IMR-90 (cell line): ENCODE results near the gene CD86. TPM values are rescaled to one million over a fixed set of nuclear protein-coding genes. Genes with fewer than 3 reads are reported as not detected.

ENCODE experiments used
- ATAC-seq: fragments of 200-7000 bp; cut with Tn5 transposase; 2 replicates; pipeline ENCODE4 v1.9.1; 2020; ENCODE audit warnings: low read depth, mild to moderate bottlenecking, moderate library complexity
- BruUV-seq: library from RNA; stranded (reverse); fragments of 400-500 nt; replicated peaks from 2 replicates; lab custom pipeline; 2021; lab: Mats Ljungman, UMichigan
- CTCF ChIA-PET: fragments of 300-600 bp; formaldehyde crosslinking; extraction: SDS; loops from one replicate; lab custom pipeline; 2021; ENCODE audit warnings: antibody characterized with exemption; lab: Yijun Ruan, JAX
- POLR2A ChIA-PET: fragments of 300-600 bp; sonication (Branson Sonifier 250); formaldehyde crosslinking; loops from one replicate; lab custom pipeline; 2022; ENCODE audit warnings: antibody characterized with exemption; ENCODE audit not compliant: unreplicated experiment; lab: Charles Lee
- DNase-seq: peaks from one replicate; pipeline ENCODE4 v3.0.0; 2013
- H2AFZ ChIP-seq: replicated peaks from 2 replicates; pipeline ENCODE3; 2013; ENCODE audit warnings: low read length, mild to moderate bottlenecking; ENCODE audit not compliant: poor library complexity
- H2AK5ac ChIP-seq: 2 replicates; pipeline ENCODE4 v1.6.1; 2013; ENCODE audit warnings: low read depth, low read length, inconsistent platforms
- H2AK9ac ChIP-seq: replicated peaks from 2 replicates; pipeline ENCODE3; 2013; ENCODE audit warnings: mild to moderate bottlenecking, low read depth, low read length, moderate library complexity; ENCODE audit not compliant: poor library complexity
- H2BK120ac ChIP-seq: 2 replicates; pipeline ENCODE4 v1.6.1; 2013; ENCODE audit warnings: low read depth, low read length, inconsistent platforms
- H2BK15ac ChIP-seq: 3 replicates; pipeline ENCODE4 v1.6.1; 2013; ENCODE audit warnings: low read depth, low read length, inconsistent platforms
- H2BK20ac ChIP-seq: 2 replicates; pipeline ENCODE4 v1.6.1; 2013; ENCODE audit warnings: low read depth, mild to moderate bottlenecking, inconsistent platforms, low read length, moderate library complexity
- H2BK5ac ChIP-seq: 2 replicates; pipeline ENCODE4 v1.6.1; 2013; ENCODE audit warnings: mild to moderate bottlenecking, low read depth, low read length, inconsistent platforms; ENCODE audit not compliant: poor library complexity, severe bottlenecking
- H3K14ac ChIP-seq: replicated peaks from 2 replicates; pipeline ENCODE4 v1.6.1; 2013; ENCODE audit warnings: low read depth, low read length, inconsistent platforms
- H3K18ac ChIP-seq: 2 replicates; pipeline ENCODE4 v1.6.1; 2013; ENCODE audit warnings: low read depth, low read length, control low read depth
- H3K23ac ChIP-seq: 2 replicates; pipeline ENCODE4 v1.6.1; 2013; ENCODE audit warnings: low read depth, low read length, inconsistent platforms
- H3K27ac ChIP-seq: 2 replicates; pipeline ENCODE4 v1.5.1; 2013; ENCODE audit warnings: mild to moderate bottlenecking, control low read depth, low read length; ENCODE audit not compliant: insufficient read depth
- H3K27me3 ChIP-seq: 2 replicates; pipeline ENCODE4 v1.6.1; 2013; ENCODE audit warnings: low read length; ENCODE audit not compliant: control insufficient read depth, insufficient read depth
- H3K36me3 ChIP-seq: 2 replicates; pipeline ENCODE4 v1.6.1; 2013; ENCODE audit warnings: low read length, mixed read lengths; ENCODE audit not compliant: control insufficient read depth, insufficient read depth
- H3K4ac ChIP-seq: 2 replicates; pipeline ENCODE4 v1.6.1; 2013; ENCODE audit warnings: low read depth, low read length, inconsistent platforms
- H3K4me1 ChIP-seq: 2 replicates; pipeline ENCODE4 v1.6.1; 2013; ENCODE audit warnings: low read length, mixed read lengths; ENCODE audit not compliant: control insufficient read depth, insufficient read depth
- H3K4me2 ChIP-seq: 2 replicates; pipeline ENCODE4 v1.6.1; 2013; ENCODE audit warnings: low read depth, mild to moderate bottlenecking, control low read depth, low read length, moderate library complexity
- H3K4me3 ChIP-seq: 2 replicates; pipeline ENCODE4 v1.5.1; 2013; ENCODE audit warnings: low read depth, mild to moderate bottlenecking, control low read depth, low read length, moderate library complexity; ENCODE audit not compliant: insufficient read depth
- H3K56ac ChIP-seq: 2 replicates; pipeline ENCODE4 v1.6.1; 2013; ENCODE audit warnings: low read length, inconsistent platforms; ENCODE audit not compliant: insufficient read depth; ENCODE audit errors: extremely low read depth
- H3K79me1 ChIP-seq, 2 experiments: 2 replicates each; pipeline ENCODE4 v1.6.1; 2013; ENCODE audit warnings: low read length in 2 of 2, inconsistent platforms in 1 of 2, low read depth in 1 of 2
- H3K9ac ChIP-seq: 2 replicates; pipeline ENCODE4 v1.6.1; 2013; ENCODE audit warnings: low read depth, low read length, control low read depth
- H3K9me1 ChIP-seq: 2 replicates; pipeline ENCODE4 v1.6.1; 2013; ENCODE audit warnings: low read length, inconsistent platforms; ENCODE audit not compliant: insufficient read depth
- H3K9me3 ChIP-seq: 2 replicates; pipeline ENCODE4 v1.6.1; 2013; ENCODE audit warnings: low read length; ENCODE audit not compliant: control insufficient read depth, insufficient read depth
- H4K20me1 ChIP-seq: 2 replicates; pipeline ENCODE4 v1.6.1; 2013; ENCODE audit warnings: low read length, inconsistent platforms; ENCODE audit not compliant: insufficient read depth
- H4K5ac ChIP-seq: 2 replicates; pipeline ENCODE4 v1.6.1; 2013; ENCODE audit warnings: mild to moderate bottlenecking, low read depth, low read length, control low read depth
- H4K8ac ChIP-seq, 2 experiments: 2 replicates each; pipeline ENCODE4 v1.6.1; 2013; ENCODE audit warnings: low read depth in 2 of 2, low read length in 2 of 2, control low read depth in 1 of 2, inconsistent platforms in 1 of 2
- H4K91ac ChIP-seq: 2 replicates; pipeline ENCODE4 v1.6.1; 2013; ENCODE audit warnings: low read depth, low read length, inconsistent platforms; ENCODE audit not compliant: insufficient read depth
- BHLHE40 ChIP-seq: fragments of 150-350 bp; IDR thresholded peaks from 2 replicates; pipeline ENCODE4 v1.6.1; 2016; ENCODE audit warnings: mild to moderate bottlenecking, low read depth, low read length
- CEBPB ChIP-seq: IDR thresholded peaks from 2 replicates; pipeline ENCODE4 v1.6.1; 2012; ENCODE audit warnings: low read depth, low read length, improper control_type of control experiment
- MAFK ChIP-seq: IDR thresholded peaks from 2 replicates; pipeline ENCODE4 v1.6.1; 2012; ENCODE audit warnings: low read depth, low read length, improper control_type of control experiment
- NFE2L2 ChIP-seq: fragments of 150-350 bp; IDR thresholded peaks from 2 replicates; pipeline ENCODE4 v1.6.1; 2016; ENCODE audit warnings: low read depth, mild to moderate bottlenecking, low read length
- RAD21 ChIP-seq: IDR thresholded peaks from 2 replicates; pipeline ENCODE4 v1.6.1; 2012; ENCODE audit warnings: low read length, improper control_type of control experiment
- RCOR1 ChIP-seq: IDR thresholded peaks from 2 replicates; pipeline ENCODE4 v1.6.1; 2012; ENCODE audit warnings: mild to moderate bottlenecking, low read length, improper control_type of control experiment; ENCODE audit not compliant: insufficient replicate concordance
- RFX5 ChIP-seq: IDR thresholded peaks from 2 replicates; pipeline ENCODE4 v1.8.0; 2012; ENCODE audit warnings: low read depth, mild to moderate bottlenecking, low read length, moderate library complexity
- SMC3 ChIP-seq: fragments of 150-350 bp; IDR thresholded peaks from 2 replicates; pipeline ENCODE4 v1.6.1; 2016; ENCODE audit warnings: low read depth, mild to moderate bottlenecking, antibody characterized with exemption, low read length, moderate library complexity
- WGBS, 2 experiments: methylation state at CpG; one replicate each; pipeline versions ENCODE4 v1.1.5 to v1.1.7; 2013; ENCODE audit warnings: missing lambda C conversion rate in 2 of 2; ENCODE audit not compliant: insufficient read length in 1 of 2; ENCODE audit errors: extremely low coverage in 2 of 2; 5-methylcytosine and 5-hydroxymethylcytosine counted together
- dilution Hi-C: fragments of 300-500 bp; cut with HindIII; formaldehyde crosslinking; loops from one replicate; pipeline ENCODE4 v1.14.3; 2018; ENCODE audit warnings: low sequenced_read_pairs; ENCODE audit not compliant: unreplicated experiment
- in situ Hi-C: fragments of 300-500 bp; cut with MboI; formaldehyde crosslinking; loops from 3 replicates; pipeline ENCODE4 v1.14.3; 2019; ENCODE audit warnings: low sequenced_read_pairs, inconsistent platforms, mixed read lengths
- intact Hi-C: fragments of 100-400 bp; cut with micrococcal nuclease; formaldehyde crosslinking; loops from 2 replicates; pipeline ENCODE4 v1.10.0; 2022
- polyA plus RNA-seq, 3 experiments: library from polyadenylated mRNA; depleted of rRNA; stranded (reverse); fragments of >200 nt; gene quantifications; 2 replicates each; pipeline ENCODE4 v1.2.3, GENCODE V29; 2012; ENCODE audit warnings: low replicate concordance in 1 of 3
- total RNA-seq: library from RNA; depleted of rRNA; stranded (reverse); fragments of >200 nt; gene quantifications from 2 replicates; pipeline ENCODE4 v1.2.3, GENCODE V29; 2012
- TF ChIP-seq, protein P1 (sequence below): fragments of 150-350 bp; IDR thresholded peaks from 2 replicates; pipeline ENCODE4 v1.6.1; 2017; ENCODE audit warnings: mild to moderate bottlenecking, antibody characterized with exemption, low read length, low read depth
- TF ChIP-seq, protein P2 (sequence below): conservative IDR thresholded peaks from 2 replicates; pipeline ENCODE4 v1.5.1; 2012; ENCODE audit warnings: mild to moderate bottlenecking, low read depth, low read length, improper control_type of control experiment

The CD86 gene
- total and polyA plus RNA-seq, 2 of the 4 experiments (the other 2 are of a cell fraction), result not detected

DNA sequence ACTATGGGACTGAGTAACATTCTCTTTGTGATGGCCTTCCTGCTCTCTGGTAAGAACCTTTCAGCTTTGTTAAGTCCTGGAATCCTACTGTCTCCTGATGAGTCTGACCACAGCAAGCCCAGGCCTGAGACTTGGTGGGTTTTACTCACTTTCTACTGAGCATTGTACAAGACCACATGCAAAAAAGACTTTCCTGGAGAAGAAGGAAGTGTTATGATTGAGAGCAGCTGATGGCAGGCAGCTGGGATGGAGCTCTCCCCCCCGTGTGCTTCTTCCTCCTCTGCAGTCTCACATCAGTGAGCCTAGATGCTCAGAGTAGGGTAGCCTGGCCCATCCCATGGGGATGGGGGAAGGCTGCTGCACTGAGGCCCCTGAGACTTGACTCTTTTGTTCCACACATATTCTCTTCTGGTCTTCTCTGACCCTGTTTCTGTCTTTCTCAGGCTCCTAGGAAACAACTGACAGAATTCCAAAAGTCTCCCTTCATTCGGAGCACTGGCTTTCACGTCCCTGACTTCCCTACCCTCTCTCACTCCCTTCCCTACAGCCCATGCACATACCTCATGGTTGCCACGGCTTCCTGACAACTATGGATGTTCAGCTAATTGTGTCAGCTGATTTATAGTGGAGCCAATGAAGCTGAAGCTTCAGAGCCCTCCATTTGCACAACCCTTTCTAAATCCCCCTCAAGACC is 36.6 kb downstream of the CD86 start:
- Histone ChIP-seq H3K14ac (no peak overlapping the region), H3K27ac (no peak overlapping the region), H3K4ac (no peak overlapping the region), H3K79me1 (no peaks in the 10 kb centered on the region), H2AK5ac (no peak overlapping the region), H4K8ac (no peak overlapping the region), H3K23ac (no peak overlapping the region), H2AFZ (no peak overlapping the region), H4K20me1 (no peaks in the 10 kb centered on the region), H3K9ac (no peak overlapping the region), H3K4me1 (no peaks in the 10 kb centered on the region), H3K27me3 (peaks cover 2% of the 10 kb centered on the region), H2BK5ac (no peak overlapping the region), H3K4me2 (no peak overlapping the region), H4K91ac (no peak overlapping the region), H3K18ac (no peak overlapping the region), H3K56ac (no peak overlapping the region), H3K9me1 (no peaks in the 10 kb centered on the region), H3K4me3 (no peak overlapping the region), H3K36me3 (no peaks in the 10 kb centered on the region), H2BK120ac (no peak overlapping the region), H2BK20ac (no peak overlapping the region), H4K5ac (no peak overlapping the region), H2AK9ac (no peak overlapping the region), H3K9me3 (no peaks in the 10 kb centered on the region), H2BK15ac (no peak overlapping the region)
- CTCF ChIA-PET, result no interaction called here
- no TSS peak for BruUV-seq
- intact Hi-C loops (loop anchor here (2.0 kb wide), 1 partner anchor 545 kb away; no protein-coding TSS in a partner anchor), dilution Hi-C loops (no loop called here), in situ Hi-C loops (no loop called here)
- no CpG with 5 or more reads among the region's 4 CpGs for WGBS, 2 experiments
- ATAC-seq (no peak), DNase-seq (no peak)
- TF ChIP-seq SMC3 (no peak), RFX5 (no peak), CEBPB (no peak), RCOR1 (no peak), NFE2L2 (no peak), RAD21 (no peak), BHLHE40 (no peak), MAFK (no peak)
- TF ChIP-seq, protein P1, sequence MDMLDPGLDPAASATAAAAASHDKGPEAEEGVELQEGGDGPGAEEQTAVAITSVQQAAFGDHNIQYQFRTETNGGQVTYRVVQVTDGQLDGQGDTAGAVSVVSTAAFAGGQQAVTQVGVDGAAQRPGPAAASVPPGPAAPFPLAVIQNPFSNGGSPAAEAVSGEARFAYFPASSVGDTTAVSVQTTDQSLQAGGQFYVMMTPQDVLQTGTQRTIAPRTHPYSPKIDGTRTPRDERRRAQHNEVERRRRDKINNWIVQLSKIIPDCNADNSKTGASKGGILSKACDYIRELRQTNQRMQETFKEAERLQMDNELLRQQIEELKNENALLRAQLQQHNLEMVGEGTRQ, result no peak
- TF ChIP-seq, protein P2, sequence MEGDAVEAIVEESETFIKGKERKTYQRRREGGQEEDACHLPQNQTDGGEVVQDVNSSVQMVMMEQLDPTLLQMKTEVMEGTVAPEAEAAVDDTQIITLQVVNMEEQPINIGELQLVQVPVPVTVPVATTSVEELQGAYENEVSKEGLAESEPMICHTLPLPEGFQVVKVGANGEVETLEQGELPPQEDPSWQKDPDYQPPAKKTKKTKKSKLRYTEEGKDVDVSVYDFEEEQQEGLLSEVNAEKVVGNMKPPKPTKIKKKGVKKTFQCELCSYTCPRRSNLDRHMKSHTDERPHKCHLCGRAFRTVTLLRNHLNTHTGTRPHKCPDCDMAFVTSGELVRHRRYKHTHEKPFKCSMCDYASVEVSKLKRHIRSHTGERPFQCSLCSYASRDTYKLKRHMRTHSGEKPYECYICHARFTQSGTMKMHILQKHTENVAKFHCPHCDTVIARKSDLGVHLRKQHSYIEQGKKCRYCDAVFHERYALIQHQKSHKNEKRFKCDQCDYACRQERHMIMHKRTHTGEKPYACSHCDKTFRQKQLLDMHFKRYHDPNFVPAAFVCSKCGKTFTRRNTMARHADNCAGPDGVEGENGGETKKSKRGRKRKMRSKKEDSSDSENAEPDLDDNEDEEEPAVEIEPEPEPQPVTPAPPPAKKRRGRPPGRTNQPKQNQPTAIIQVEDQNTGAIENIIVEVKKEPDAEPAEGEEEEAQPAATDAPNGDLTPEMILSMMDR, result no peak
- POLR2A ChIA-PET, result no interaction called here
